Liver (tissue), 3 donors: ENCODE results near the gene HCK.

Experiments
- FOXA1 ChIP-seq: IDR thresholded peaks from 2 replicates; pipeline ENCODE4 v1.6.1; 2016; ENCODE audit warnings: antibody characterized with exemption
- FOXA2 ChIP-seq: IDR thresholded peaks from 2 replicates; pipeline ENCODE4 v1.6.1; 2016; ENCODE audit warnings: antibody characterized with exemption
- GABPA ChIP-seq, 2 donors: IDR thresholded peaks in 1 of 2; conservative IDR thresholded peaks in 1 of 2; 2 replicates each; pipeline ENCODE4 v1.6.1; 2016; ENCODE audit warnings: antibody characterized with exemption in 2 of 2, mild to moderate bottlenecking in 1 of 2, moderate library complexity in 1 of 2
- JUND ChIP-seq, 2 donors: IDR thresholded peaks; 2 replicates each; pipeline ENCODE4 v1.6.1; 2016; ENCODE audit warnings: antibody characterized with exemption in 2 of 2
- NR2F2 ChIP-seq: IDR thresholded peaks from 2 replicates; pipeline ENCODE4 v1.6.1; 2016; ENCODE audit warnings: antibody characterized with exemption
- RAD21 ChIP-seq, 2 donors: IDR thresholded peaks; 2 replicates each; pipeline ENCODE4 v1.6.1; 2016; ENCODE audit warnings: antibody characterized with exemption in 2 of 2, mild to moderate bottlenecking in 2 of 2
- RXRA ChIP-seq, 2 donors: IDR thresholded peaks; 2 replicates each; pipeline ENCODE4 v1.6.1; 2017 to 2018; ENCODE audit warnings: antibody characterized with exemption in 2 of 2, mild to moderate bottlenecking in 1 of 2
- SP1 ChIP-seq: IDR thresholded peaks from 2 replicates; pipeline ENCODE4 v1.6.1; 2018; ENCODE audit warnings: antibody characterized with exemption, mild to moderate bottlenecking
- TAF1 ChIP-seq: conservative IDR thresholded peaks from 2 replicates; pipeline ENCODE4 v1.6.1; 2016; ENCODE audit warnings: antibody characterized with exemption, mild to moderate bottlenecking
- YY1 ChIP-seq: IDR thresholded peaks from 2 replicates; pipeline ENCODE4 v1.6.1; 2016; ENCODE audit warnings: antibody characterized with exemption, mild to moderate bottlenecking
- TF ChIP-seq, protein P1 (sequence below): fragments of 150-350 bp; IDR thresholded peaks from 2 replicates; pipeline ENCODE4 v1.5.1; 2017; ENCODE audit warnings: improper control_type of control experiment, low read depth, low read length; ENCODE audit not compliant: missing input control
- TF ChIP-seq, protein P2 (sequence below): IDR thresholded peaks from 2 replicates; pipeline ENCODE4 v1.6.1; 2016; ENCODE audit warnings: antibody characterized with exemption
- TF ChIP-seq, protein P3 (sequence below): IDR thresholded peaks from 2 replicates; pipeline ENCODE4 v1.6.1; 2016; ENCODE audit warnings: antibody characterized with exemption
- TF ChIP-seq, protein P4 (sequence below): IDR thresholded peaks from 2 replicates; pipeline ENCODE4 v1.6.1; 2016; ENCODE audit warnings: antibody characterized with exemption
- donor health status: healthy.
- donor health status: healthy.

DNA sequence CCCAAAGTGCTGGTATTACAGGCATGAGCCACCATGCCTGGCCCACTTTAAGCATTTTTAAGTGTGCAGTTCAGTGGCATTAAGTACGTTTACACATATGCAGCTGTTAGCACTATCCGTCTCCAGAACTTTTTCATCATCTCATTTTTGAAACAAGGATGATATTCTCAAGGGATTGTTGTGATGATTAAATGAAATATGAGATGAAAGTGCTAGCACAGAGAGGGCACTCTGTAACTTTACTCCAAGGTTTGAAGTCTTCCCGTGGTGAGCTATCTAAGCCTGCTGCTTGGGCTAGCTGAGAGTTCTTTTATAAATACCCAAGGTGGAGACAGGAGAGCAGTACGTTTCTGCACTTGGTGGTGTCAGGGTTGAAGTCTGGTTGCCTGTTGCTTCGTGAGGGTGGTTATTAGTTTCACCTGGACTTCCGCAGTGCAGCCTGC is 64.1 kb downstream of the HCK start:
- TF ChIP-seq, protein P1, sequence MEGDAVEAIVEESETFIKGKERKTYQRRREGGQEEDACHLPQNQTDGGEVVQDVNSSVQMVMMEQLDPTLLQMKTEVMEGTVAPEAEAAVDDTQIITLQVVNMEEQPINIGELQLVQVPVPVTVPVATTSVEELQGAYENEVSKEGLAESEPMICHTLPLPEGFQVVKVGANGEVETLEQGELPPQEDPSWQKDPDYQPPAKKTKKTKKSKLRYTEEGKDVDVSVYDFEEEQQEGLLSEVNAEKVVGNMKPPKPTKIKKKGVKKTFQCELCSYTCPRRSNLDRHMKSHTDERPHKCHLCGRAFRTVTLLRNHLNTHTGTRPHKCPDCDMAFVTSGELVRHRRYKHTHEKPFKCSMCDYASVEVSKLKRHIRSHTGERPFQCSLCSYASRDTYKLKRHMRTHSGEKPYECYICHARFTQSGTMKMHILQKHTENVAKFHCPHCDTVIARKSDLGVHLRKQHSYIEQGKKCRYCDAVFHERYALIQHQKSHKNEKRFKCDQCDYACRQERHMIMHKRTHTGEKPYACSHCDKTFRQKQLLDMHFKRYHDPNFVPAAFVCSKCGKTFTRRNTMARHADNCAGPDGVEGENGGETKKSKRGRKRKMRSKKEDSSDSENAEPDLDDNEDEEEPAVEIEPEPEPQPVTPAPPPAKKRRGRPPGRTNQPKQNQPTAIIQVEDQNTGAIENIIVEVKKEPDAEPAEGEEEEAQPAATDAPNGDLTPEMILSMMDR, result no peak
- TF ChIP-seq, protein P2, sequence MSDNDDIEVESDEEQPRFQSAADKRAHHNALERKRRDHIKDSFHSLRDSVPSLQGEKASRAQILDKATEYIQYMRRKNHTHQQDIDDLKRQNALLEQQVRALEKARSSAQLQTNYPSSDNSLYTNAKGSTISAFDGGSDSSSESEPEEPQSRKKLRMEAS, result no peak
- no peak for TF ChIP-seq RXRA (IDR thresholded peaks at IDR 0.05)
- no peak for TF ChIP-seq SP1
- TF ChIP-seq, protein P3, sequence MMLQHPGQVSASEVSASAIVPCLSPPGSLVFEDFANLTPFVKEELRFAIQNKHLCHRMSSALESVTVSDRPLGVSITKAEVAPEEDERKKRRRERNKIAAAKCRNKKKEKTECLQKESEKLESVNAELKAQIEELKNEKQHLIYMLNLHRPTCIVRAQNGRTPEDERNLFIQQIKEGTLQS, result no peak
- no peak for TF ChIP-seq RAD21 (IDR thresholded peaks at IDR 0.05)
- no peak for TF ChIP-seq FOXA1
- no peak for TF ChIP-seq JUND (IDR thresholded peaks at IDR 0.05)
- no peak for TF ChIP-seq TAF1
- no peak for TF ChIP-seq YY1
- no peak for TF ChIP-seq FOXA2
- TF ChIP-seq GABPA (IDR thresholded peaks at IDR 0.05 in 1 of 2, conservative IDR thresholded peaks at IDR 0.05 in 1 of 2), result no peak
- TF ChIP-seq, protein P4, sequence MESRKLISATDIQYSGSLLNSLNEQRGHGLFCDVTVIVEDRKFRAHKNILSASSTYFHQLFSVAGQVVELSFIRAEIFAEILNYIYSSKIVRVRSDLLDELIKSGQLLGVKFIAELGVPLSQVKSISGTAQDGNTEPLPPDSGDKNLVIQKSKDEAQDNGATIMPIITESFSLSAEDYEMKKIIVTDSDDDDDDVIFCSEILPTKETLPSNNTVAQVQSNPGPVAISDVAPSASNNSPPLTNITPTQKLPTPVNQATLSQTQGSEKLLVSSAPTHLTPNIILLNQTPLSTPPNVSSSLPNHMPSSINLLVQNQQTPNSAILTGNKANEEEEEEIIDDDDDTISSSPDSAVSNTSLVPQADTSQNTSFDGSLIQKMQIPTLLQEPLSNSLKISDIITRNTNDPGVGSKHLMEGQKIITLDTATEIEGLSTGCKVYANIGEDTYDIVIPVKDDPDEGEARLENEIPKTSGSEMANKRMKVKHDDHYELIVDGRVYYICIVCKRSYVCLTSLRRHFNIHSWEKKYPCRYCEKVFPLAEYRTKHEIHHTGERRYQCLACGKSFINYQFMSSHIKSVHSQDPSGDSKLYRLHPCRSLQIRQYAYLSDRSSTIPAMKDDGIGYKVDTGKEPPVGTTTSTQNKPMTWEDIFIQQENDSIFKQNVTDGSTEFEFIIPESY, result no peak
- no peak for TF ChIP-seq NR2F2
